Loucy (cell line): ENCODE results near the gene AGBL1.

ENCODE experiments used
- H2AFZ ChIP-seq: fragments of 200-600 bp; sonication (generic); 2 replicates; pipeline ENCODE4 v1.6.0; 2016; ENCODE audit warnings: antibody characterized with exemption, mild to moderate bottlenecking, low read length, moderate library complexity
- H3F3A ChIP-seq: fragments of 200-600 bp; 2 replicates; pipeline ENCODE4 v1.6.0; 2016; ENCODE audit warnings: antibody characterized with exemption, low read depth, mild to moderate bottlenecking
- H3K27me3 ChIP-seq: fragments of 200-600 bp; sonication (generic); 2 replicates; pipeline ENCODE4 v1.6.1; 2014; ENCODE audit warnings: low read length, mild to moderate bottlenecking; ENCODE audit not compliant: insufficient read depth, poor library complexity, severe bottlenecking
- H3K36me3 ChIP-seq: fragments of 200-600 bp; sonication (generic); 2 replicates; pipeline ENCODE4 v1.6.1; 2016; ENCODE audit warnings: low read length; ENCODE audit not compliant: insufficient read depth
- H3K4me1 ChIP-seq: fragments of 200-600 bp; sonication (generic); 2 replicates; pipeline ENCODE4 v1.5.1; 2014; ENCODE audit warnings: low read length, mild to moderate bottlenecking; ENCODE audit not compliant: insufficient read depth, poor library complexity, severe bottlenecking
- H3K4me2 ChIP-seq: fragments of 200-600 bp; sonication (generic); 2 replicates; pipeline ENCODE4 v1.6.0; 2014; ENCODE audit warnings: antibody characterized with exemption, low read length, low read depth, mild to moderate bottlenecking; ENCODE audit not compliant: poor library complexity, severe bottlenecking
- H3K4me3 ChIP-seq: fragments of 200-600 bp; sonication (generic); 2 replicates; pipeline ENCODE4 v1.5.1; 2014; ENCODE audit warnings: low read length, mild to moderate bottlenecking, mixed read lengths; ENCODE audit not compliant: poor library complexity, severe bottlenecking
- H3K79me2 ChIP-seq: fragments of 200-600 bp; sonication (generic); 2 replicates; pipeline ENCODE4 v1.6.1; 2014; ENCODE audit warnings: low read length; ENCODE audit not compliant: insufficient read depth
- H3K9ac ChIP-seq: fragments of 200-600 bp; sonication (generic); 2 replicates; pipeline ENCODE4 v1.6.0; 2014; ENCODE audit warnings: mild to moderate bottlenecking, low read depth, low read length, moderate library complexity; ENCODE audit not compliant: poor library complexity, severe bottlenecking
- H3K9me2 ChIP-seq: fragments of 200-600 bp; sonication (generic); replicated peaks from 2 replicates; pipeline ENCODE4 v1.6.1; 2016; ENCODE audit warnings: low read depth, low read length, mixed read lengths
- H3K9me3 ChIP-seq: fragments of 200-600 bp; sonication (generic); 2 replicates; pipeline ENCODE4 v1.6.1; 2014; ENCODE audit warnings: mild to moderate bottlenecking, antibody characterized with exemption, low read length, low read depth; ENCODE audit not compliant: insufficient read depth
- H4K20me1 ChIP-seq: fragments of 200-600 bp; sonication (generic); 2 replicates; pipeline ENCODE4 v1.6.0; 2014; ENCODE audit warnings: antibody characterized with exemption, low read length, mild to moderate bottlenecking; ENCODE audit not compliant: insufficient read depth, poor library complexity, severe bottlenecking
- EZH2phosphoT487 ChIP-seq: fragments of 200-600 bp; IDR thresholded peaks from 2 replicates; pipeline ENCODE4 v1.6.1; 2018; ENCODE audit warnings: antibody characterized with exemption, mild to moderate bottlenecking, moderate library complexity, borderline replicate concordance
- TF ChIP-seq, protein P1 (sequence below): fragments of 200-600 bp; sonication (generic); conservative IDR thresholded peaks from 2 replicates; pipeline ENCODE4 v1.5.1; 2014; ENCODE audit warnings: mild to moderate bottlenecking, antibody characterized with exemption, low read length

Gene AGBL1

DNA sequence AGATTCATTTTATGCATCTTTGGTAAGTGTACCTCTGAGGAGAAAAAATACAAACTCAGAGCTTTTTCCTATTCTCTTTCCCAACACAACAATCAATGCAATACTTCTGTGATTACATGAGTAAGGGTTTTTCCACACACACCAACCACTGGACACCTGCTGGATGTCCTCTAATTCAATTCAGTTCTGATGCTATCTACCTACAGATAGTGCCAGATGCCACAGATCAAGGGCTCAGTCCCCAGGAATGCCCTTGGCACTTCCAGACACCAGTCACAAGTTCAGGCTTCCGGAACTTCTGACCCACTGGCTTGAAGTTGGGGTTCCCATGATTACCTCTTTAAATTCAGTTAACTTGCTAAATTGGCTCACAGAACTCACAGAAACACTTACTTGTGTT is 511.5 kb downstream of the AGBL1 start:
- Histone ChIP-seq H3K9me3 (no peaks in the 10 kb centered on the region), H4K20me1 (no peaks in the 10 kb centered on the region), H3K79me2 (no peaks in the 10 kb centered on the region), H2AFZ (no peak overlapping the region), H3K9ac (no peak overlapping the region), H3K9me2 (no peaks in the 10 kb centered on the region), H3K36me3 (no peaks in the 10 kb centered on the region), H3K4me3 (no peak overlapping the region), H3K4me2 (no peak overlapping the region), H3F3A (no peaks in the 10 kb centered on the region), H3K27me3 (no peaks in the 10 kb centered on the region), H3K4me1 (no peaks in the 10 kb centered on the region)
- no peak for TF ChIP-seq EZH2phosphoT487
- TF ChIP-seq, protein P1, sequence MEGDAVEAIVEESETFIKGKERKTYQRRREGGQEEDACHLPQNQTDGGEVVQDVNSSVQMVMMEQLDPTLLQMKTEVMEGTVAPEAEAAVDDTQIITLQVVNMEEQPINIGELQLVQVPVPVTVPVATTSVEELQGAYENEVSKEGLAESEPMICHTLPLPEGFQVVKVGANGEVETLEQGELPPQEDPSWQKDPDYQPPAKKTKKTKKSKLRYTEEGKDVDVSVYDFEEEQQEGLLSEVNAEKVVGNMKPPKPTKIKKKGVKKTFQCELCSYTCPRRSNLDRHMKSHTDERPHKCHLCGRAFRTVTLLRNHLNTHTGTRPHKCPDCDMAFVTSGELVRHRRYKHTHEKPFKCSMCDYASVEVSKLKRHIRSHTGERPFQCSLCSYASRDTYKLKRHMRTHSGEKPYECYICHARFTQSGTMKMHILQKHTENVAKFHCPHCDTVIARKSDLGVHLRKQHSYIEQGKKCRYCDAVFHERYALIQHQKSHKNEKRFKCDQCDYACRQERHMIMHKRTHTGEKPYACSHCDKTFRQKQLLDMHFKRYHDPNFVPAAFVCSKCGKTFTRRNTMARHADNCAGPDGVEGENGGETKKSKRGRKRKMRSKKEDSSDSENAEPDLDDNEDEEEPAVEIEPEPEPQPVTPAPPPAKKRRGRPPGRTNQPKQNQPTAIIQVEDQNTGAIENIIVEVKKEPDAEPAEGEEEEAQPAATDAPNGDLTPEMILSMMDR, result no peak

DNA sequence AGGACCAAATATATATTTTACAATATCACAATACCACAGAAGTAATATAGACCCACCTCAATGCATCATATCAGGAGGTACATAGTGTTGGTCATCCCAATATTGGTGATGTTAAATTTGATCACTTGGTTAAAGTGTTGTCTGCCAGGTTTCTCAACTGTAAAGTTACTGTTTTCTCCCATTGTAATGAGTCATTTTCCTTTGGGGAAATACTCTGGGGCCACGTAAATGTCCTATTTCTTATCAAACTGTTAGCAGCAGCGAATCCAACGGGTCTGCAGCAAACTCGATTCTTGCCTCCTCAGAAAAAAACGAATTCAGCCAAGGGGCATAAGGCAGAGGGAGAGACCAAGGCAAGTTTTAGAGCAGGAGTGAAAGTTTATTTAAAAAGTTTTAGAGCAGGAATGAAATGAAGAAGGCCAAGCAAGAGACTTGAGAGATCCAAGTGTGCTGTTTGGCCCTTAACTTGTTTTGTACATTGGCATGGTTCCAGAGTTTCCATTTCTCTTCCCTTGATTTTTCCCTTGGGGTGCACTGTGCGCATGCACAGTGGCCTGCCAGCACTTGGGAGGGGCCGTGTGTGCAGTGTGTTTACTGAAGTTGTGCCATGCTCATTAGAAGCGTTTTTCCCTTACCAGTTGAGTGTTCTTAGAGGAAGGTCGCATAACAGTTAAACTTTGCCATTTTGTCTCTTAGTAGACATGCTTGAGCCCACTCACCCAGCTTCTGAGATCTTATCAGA is 512.5 kb downstream of the AGBL1 start:
- Histone ChIP-seq H3F3A (no peaks in the 10 kb centered on the region), H3K79me2 (no peaks in the 10 kb centered on the region), H4K20me1 (no peaks in the 10 kb centered on the region), H3K27me3 (no peaks in the 10 kb centered on the region), H3K4me3 (no peak overlapping the region), H3K4me1 (no peaks in the 10 kb centered on the region), H3K9me3 (no peaks in the 10 kb centered on the region), H3K9me2 (no peaks in the 10 kb centered on the region), H3K36me3 (no peaks in the 10 kb centered on the region), H3K9ac (no peak overlapping the region), H3K4me2 (no peak overlapping the region), H2AFZ (no peak overlapping the region)
- TF ChIP-seq, protein P1, result no peak
- no peak for TF ChIP-seq EZH2phosphoT487

DNA sequence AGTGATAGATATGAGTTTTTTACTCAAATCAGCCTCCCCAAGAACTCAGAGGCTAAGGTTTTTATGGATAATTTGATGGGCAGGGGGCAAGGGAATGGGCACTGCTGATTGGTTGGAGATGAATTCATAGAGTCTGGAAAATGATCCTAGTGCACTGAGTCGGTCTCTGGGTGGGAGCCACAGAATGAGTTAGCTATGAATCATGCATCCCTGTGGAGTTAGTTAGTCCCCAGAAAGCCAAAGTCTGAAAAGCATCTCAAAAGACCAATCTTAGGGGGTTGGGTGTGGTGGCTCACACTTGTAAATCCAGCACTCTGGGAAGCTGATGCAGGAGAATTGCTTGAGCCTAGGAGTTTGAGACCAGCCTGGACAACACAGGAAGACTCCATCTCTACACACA is 516.1 kb downstream of the AGBL1 start:
- no peak for TF ChIP-seq EZH2phosphoT487
- TF ChIP-seq, protein P1, result no peak
- Histone ChIP-seq H3K27me3 (no peaks in the 10 kb centered on the region), H3K9ac (no peak overlapping the region), H3K4me1 (no peaks in the 10 kb centered on the region), H3F3A (no peaks in the 10 kb centered on the region), H4K20me1 (no peaks in the 10 kb centered on the region), H3K4me3 (no peak overlapping the region), H3K36me3 (no peaks in the 10 kb centered on the region), H3K79me2 (no peaks in the 10 kb centered on the region), H2AFZ (no peak overlapping the region), H3K9me2 (no peaks in the 10 kb centered on the region), H3K9me3 (no peaks in the 10 kb centered on the region), H3K4me2 (no peak overlapping the region)
